HG03565 (cell line): ENCODE measurements around the gene FSD1L.

Experiments
- ATAC-seq: cut with Tn5 transposase; IDR thresholded peaks from one replicate; pipeline ENCODE4 v1.9.1; 2021; ENCODE audit warnings: mild to moderate bottlenecking, moderate library complexity; ENCODE audit not compliant: unreplicated experiment

Gene FSD1L

DNA sequence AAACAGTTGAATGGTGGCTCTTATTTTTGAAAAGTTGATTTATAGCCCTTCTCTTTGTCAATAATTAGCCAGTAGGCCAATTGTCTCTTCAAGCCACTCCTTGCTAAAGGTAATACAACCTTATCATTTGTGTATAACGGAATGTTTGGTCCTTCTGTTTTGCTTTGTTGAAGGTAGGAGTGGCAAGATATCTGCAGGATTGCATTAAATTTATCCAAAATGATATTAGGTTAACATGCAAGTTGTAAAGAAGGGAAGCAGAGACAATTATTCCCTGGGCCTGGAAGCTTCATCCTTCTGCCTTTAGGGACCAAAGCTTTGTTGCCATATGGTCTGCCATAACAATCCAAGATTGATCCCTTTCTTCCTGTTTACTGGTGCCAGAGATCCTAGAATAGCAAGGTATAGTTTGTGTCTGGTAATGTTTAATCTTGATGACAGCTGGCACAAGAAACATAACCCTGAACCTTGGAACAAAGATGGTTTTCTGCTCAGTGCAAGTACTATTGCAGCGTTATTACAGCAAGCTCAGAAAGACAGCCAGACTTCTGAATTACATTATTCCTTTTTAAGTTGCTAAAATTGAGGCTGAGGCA, 15.5 kb upstream of the FSD1L start:
- ATAC-seq = no peak

GRCh38 chr9:105435453-105435852, 12.4 kb upstream of the FSD1L start:
- no peak for ATAC-seq

GRCh38 chr9:105436783-105437182, 11.1 kb upstream of the FSD1L start:
- ATAC-seq = no peak

DNA sequence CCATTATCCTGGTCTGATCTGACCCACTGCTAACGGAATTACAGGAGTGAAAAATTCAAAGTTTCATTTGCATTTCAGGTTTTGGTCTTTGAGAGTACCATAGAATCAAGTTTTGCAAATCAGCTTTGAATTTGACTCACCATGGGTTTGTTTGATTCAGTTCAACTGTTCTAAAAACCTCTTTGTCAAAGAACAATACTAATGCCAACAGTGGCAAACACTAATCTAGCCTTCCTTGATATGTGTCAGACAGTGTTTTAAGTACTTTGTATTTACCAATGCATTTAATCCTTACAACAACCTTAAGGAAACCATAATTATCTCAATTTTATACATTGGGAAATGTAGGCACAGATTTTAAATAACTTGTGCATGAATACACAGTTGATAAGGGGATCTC, 10.1 kb upstream of the FSD1L start:
- ATAC-seq = no peak

GRCh38 chr9:105438141-105438806, 9.6 kb upstream of the FSD1L start:
- no peak for ATAC-seq

DNA sequence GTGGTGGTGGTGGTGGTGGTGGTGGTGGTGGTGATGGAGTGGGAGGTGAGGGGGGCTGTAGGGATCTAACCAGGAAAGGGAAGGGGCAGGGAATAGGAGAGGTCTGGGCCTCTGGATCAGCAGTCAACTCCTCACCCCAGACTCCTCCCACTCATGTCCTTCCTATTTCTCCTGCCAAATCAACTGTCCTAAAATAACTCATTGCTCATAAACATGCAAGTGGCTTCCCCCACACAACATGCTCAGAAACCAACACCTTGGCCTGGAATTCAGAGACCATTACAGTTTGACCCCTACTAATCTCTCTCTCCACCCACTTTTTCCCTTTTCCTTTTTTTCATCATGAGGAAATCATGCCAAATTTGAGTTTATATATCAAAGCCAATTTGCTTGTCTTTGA, 8.4 kb upstream of the FSD1L start:
- no peak for ATAC-seq

DNA sequence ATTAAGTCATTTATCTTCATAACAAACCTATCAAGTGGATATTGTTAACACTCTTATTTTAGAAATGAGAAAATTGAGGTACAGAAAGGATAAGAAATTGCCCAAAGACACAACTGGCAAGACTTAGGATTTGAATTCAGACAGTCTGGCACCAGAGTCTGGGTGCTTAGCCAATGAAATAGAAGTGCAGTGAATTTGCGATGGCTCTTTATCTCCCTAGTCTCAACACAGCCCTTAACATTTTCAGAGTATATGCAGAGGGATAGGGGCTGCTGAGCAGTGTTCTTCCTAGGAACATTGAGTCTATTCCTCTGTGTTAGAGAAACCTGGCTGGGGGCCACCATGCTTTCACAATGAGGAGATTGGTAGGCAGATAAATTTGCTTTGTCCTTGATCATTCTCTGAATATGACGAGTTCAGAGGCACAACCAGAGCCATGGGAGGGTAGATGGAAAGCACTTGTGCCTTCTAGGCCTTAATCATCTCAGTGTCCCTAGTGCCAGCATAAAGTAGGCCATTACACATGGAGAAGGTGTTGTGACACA, 6.1 kb upstream of the FSD1L start:
- no peak for ATAC-seq

DNA sequence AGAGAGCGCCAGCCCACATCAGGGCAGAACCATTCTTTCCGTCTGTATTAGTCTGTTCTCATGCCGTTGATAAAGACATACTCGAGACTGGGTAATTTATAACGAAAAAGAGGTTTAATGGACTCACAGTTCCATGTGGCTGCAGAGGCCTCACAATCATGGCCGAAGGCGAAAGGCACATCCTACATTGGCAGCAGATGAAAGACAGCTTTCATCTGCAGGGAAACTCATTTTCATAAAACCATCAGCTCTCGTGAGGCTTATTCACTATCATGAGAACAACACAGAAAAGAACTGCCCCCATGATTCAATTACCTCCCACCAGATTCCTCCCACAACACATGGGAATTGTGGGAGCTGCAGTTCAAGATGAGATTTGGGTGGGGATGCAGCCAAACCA, 4.7 kb upstream of the FSD1L start:
- no peak for ATAC-seq

- no peak for ATAC-seq
Measured at GRCh38 chr9:105444130-105444529, 3.7 kb upstream of the FSD1L start.

DNA sequence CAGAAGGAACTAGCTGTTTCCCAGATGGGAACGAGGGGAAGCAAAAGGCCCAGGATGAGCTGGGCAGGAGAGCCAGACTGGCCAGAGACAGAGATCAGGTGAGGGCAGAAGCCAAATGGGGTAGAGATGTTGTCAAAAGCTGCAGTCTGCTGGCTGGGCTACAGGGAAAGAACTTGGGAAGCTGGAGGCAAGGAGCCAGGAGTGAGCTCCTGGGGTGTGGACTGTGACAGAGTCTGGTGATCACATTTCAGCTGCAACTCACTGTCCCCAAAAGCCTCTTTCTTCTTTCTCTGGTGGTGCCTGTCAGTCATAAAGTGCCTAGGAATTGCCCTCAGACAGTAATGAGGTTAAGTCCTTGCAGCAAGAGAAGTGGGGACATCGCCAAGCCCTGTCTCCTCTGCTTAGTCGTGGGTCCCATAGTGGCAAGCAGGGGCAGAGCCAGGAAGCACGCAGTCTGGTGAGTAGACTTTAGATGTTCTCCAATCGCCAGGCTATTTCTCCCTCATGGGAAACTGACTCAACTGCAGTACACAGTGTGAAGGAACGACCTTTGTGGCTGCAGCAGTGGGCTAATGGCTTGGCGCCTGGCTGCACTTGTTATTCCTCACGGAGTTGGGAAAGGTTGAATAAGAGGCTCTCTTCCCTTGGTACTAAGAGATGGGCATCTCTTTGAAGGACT, 2.5 kb upstream of the FSD1L start:
- ATAC-seq = no peak

- no peak for ATAC-seq
Measured at GRCh38 chr9:105447386-105447813, 434 bp upstream of the FSD1L start.

DNA sequence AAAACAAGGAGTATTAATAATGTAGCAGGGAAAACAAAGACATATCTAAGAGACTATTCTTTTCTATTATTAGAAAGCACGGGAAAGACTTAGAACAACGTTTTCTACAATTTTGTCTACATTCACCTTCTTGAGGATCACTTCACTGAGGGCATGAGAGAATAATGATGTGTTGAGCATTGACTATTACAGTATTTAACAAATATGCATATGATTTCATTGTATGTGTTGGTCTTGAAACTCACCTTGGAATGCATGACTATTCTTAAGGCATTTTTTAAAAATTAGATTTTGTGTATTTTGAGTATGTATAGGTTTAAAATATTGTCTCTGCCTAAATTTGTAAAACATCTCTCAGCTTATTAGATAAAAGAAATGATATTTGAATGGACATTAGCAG, 1.2 kb downstream of the FSD1L start:
- no peak for ATAC-seq

DNA sequence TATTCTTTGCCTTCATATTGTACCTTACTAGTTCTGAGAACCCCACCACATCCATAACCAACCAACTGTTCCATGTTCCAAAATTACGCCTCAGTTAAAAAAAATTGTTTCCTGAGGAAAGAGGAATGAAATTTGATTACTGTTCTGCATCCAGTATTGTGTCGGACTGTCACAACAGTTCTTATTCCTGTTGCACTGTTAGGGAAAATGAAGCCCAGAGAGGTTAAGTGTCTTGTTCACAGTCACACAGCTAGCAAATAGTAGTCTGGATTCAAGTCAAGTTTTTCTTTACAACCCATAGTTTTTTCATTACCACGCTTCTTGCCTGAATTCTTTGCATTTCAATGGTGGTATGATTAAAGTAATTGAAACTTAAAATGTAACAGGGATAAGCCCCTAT, 4.4 kb downstream of the FSD1L start:
- ATAC-seq = no peak

GRCh38 chr9:105455836-105456475, 8.1 kb downstream of the FSD1L start:
- ATAC-seq = no peak

DNA sequence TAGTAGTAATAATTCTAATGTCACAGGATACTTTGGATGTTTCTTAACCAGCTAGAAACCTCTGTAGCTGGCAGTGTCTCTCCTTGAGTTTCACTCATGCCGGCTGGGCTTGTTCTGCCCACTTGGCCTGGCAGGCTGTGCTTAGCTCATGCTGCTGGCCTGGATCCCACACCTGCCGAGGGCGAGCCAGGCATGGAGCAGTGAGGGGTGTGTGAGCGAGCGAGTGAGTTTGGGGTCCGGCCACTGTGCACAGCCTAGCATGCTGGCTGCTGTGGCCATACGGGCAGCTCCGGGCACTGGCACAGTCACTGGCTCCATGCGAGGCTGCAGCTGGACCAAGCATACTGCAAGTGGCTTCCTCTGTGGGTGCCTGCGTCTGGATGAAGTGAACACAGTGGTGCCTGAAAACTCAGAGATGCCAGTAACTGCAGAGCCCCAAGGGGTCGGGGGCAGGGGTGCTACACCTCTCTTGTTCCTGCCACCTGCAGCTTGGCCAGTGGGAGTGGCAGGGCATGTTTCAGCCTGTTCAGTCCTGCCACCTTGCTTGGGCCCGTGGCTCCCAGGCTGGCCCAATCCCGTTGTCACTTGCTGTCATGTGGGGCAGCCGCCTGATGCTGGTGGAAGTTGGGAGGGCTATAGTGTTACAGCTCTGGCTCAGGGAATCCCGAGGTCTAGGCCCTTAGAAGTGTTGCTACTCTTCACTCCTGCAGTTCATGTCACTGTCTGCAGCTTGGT, 9.9 kb downstream of the FSD1L start:
- no peak for ATAC-seq

DNA sequence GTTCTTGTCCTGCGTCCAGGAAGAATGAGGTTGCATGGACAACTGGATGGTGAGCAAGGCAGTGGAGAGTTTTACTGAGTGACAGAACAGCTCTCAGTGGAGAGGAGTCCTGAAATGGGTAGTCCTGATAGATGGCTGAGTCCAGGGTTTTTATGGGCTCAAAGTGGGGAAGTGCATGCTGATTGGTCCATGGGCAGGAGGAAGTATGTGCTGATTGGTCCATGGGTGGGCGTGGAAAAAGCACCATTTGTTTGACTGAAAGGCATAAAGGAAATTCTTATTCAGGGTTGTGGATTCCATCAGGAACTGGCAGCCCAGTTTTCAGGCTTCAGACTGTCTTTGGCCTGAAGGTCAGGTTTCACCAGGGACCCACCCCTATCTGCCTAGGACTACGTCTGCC, 10.6 kb downstream of the FSD1L start:
- no peak for ATAC-seq

- no peak for ATAC-seq
Measured at GRCh38 chr9:105459336-105459735, 11.5 kb downstream of the FSD1L start.

GRCh38 chr9:105466898-105467455, 19.1 kb downstream of the FSD1L start:
- ATAC-seq = no peak

DNA sequence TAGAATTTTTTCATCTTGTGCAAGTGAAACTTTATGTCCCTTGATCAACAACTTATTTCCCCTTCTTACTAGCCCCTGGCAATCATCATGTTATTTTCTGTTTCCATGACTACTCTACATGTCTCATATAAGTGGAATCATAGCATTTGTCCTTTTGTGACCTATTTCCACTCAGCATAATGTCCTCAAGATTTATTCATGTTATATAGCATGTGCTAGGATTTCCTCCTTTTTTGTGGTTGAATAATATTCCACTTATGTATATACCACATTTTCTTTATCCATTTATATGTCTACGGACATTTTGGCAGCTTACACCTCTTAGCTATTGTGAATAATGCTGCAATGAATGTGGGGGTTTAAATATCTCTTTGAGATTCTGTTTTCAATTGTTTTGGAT, 21.0 kb downstream of the FSD1L start:
- no peak for ATAC-seq

GRCh38 chr9:105473221-105473620, 25.4 kb downstream of the FSD1L start:
- ATAC-seq = no peak

- ATAC-seq = no peak
Measured at GRCh38 chr9:105475302-105475701, 27.5 kb downstream of the FSD1L start.
